ENCODE results near the gene ADAMTS17.

Gene ADAMTS17

DNA sequence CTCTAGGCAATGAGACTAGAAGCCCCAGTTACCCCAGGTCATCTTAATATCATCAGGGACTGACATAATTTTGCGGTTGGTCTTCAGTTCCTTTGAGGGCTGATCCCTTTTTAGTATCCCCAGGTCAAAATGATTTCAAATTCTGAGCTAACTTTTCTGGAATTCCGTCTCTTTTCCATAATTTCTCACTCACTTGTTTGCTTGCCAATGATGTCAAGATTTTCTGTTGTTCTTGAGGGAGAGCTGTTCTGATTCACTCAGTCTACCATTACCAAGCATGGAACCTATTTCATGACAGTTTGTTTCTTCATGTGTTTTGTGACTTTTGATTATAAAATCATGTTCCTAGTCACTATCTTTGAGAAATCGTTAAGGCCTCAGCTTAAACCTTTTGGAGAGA lies 418.1 kb downstream of the ADAMTS17 start:
- TF ChIP-seq, protein P1, sequence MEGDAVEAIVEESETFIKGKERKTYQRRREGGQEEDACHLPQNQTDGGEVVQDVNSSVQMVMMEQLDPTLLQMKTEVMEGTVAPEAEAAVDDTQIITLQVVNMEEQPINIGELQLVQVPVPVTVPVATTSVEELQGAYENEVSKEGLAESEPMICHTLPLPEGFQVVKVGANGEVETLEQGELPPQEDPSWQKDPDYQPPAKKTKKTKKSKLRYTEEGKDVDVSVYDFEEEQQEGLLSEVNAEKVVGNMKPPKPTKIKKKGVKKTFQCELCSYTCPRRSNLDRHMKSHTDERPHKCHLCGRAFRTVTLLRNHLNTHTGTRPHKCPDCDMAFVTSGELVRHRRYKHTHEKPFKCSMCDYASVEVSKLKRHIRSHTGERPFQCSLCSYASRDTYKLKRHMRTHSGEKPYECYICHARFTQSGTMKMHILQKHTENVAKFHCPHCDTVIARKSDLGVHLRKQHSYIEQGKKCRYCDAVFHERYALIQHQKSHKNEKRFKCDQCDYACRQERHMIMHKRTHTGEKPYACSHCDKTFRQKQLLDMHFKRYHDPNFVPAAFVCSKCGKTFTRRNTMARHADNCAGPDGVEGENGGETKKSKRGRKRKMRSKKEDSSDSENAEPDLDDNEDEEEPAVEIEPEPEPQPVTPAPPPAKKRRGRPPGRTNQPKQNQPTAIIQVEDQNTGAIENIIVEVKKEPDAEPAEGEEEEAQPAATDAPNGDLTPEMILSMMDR (IDR thresholded peaks at IDR 0.05), result no peak

Data from LNCAP (cell line).